Measurements from ENCODE around the gene HHIPL1. TPM values are rescaled to one million over a fixed set of nuclear protein-coding genes. Genes with fewer than 3 reads are reported as not detected.

The HHIPL1 gene
- total and polyA plus RNA-seq, 2 of the 8 experiments (the other 6 are each of a cell fraction or from before 2014, with no cell fraction given): 1.5 to 2.6 TPM

DNA sequence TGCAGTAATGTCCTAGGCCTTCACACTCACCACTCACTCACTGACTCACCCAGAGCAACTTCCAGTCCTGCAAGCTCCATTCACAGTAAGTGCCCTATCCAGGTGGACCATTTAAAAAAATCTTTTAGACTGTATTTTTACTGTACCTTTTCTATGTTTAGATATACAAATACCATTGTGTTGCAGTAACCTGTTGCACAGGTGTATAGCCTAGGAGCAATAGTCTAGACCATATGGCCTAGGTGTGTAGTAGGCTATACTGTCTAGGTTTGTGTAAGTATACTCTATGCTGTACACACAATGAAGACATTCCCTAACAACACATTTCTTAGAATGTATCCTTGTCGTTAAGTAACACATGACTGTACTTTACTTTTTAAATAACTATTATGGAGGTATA is 56.3 kb downstream of the HHIPL1 start:
- H3K23ac ChIP-seq (ENCODE audit: insufficient read length): no peak overlapping the region
- H2BK20ac ChIP-seq (ENCODE audit: low read length): no peak overlapping the region
- no peak overlapping the region for H2AK5ac ChIP-seq (ENCODE audit: low read depth, low read length)
- H4K91ac ChIP-seq (replicated peaks; ENCODE audit: insufficient read length, low read length): no peak overlapping the region
- no peak for TF ChIP-seq JUN (IDR thresholded peaks at IDR 0.05; ENCODE audit: low read depth, low read length)
- no peak for TF ChIP-seq KDM1A (IDR thresholded peaks at IDR 0.05; ENCODE audit: borderline replicate concordance, low read length)
- TF ChIP-seq SIRT6 (IDR thresholded peaks at IDR 0.05; ENCODE audit: low read length): no peak
- no peak for TF ChIP-seq POLR2A (IDR thresholded peaks at IDR 0.05; ENCODE audit: control extremely low read depth in 1 of 2, low read depth in 2 of 2, low read length in 2 of 2)
- TF ChIP-seq RBBP5 (IDR thresholded peaks at IDR 0.05; ENCODE audit: borderline replicate concordance, low read depth, low read length): no peak
- no peak for TF ChIP-seq CHD2 (IDR thresholded peaks at IDR 0.05; ENCODE audit: low read length)
- no peak for TF ChIP-seq HDAC2 (IDR thresholded peaks at IDR 0.05; ENCODE audit: borderline replicate concordance in 1 of 2, low read depth in 2 of 2, low read length in 2 of 2)
- H3K9me3 ChIP-seq (ENCODE audit: insufficient read depth in 2 of 2, low read depth in 1 of 2, low read length in 1 of 2): peaks cover 12 to 14% of the 10 kb centered on the region in 2 experiments; a peak in 3 of 4 replicates
- H3K14ac ChIP-seq (ENCODE audit: insufficient read length): no peak overlapping the region
- no peak overlapping the region for H2BK120ac ChIP-seq (replicated peaks; ENCODE audit: low read depth, low read length)
- no peak overlapping the region for H3K4me3 ChIP-seq (ENCODE audit: extremely low read depth in 1 of 4, insufficient read depth in 2 of 4, low read depth in 3 of 4, low read length in 4 of 4)
- DNase-seq (ENCODE audit: low read depth in 1 of 2, low spot score in 2 of 2) (no peak), FAIRE-seq (no peak)
- H3K4me1 ChIP-seq (replicated peaks in 1 of 4; ENCODE audit: control insufficient read depth in 3 of 4, insufficient read depth in 4 of 4, low read length in 3 of 4): no peaks in the 10 kb centered on the region
- H2BK5ac ChIP-seq (ENCODE audit: low read depth, low read length): no peak overlapping the region
- CTCF ChIA-PET (ENCODE audit: partially characterized antibody): interaction anchor here (0.7 to 1.6 kb wide), 4 partner anchors 15 to 324 kb away, joined by 3 to 4 read pairs (median 3); no protein-coding TSS in a partner anchor
- POLR2A ChIA-PET (ENCODE audit: partially characterized antibody): no interaction called here
- H2BK15ac ChIP-seq (ENCODE audit: low read length): no peak overlapping the region
- no peaks in the 10 kb centered on the region for H3K23me2 ChIP-seq (ENCODE audit: low read depth, low read length)
- WGBS, 2 experiments (ENCODE audit: extremely low coverage in 1 of 2, insufficient coverage in 1 of 2, insufficient read length in 1 of 2, insufficient replicate concordance in 2 of 2, low coverage in 1 of 2, low lambda C conversion rate in 2 of 2, missing lambda C conversion rate in 1 of 2): 97% methylated on average over 1 of the region's 1 CpG; no CpG with 5 or more reads in 1 of the 2 experiments
- H3K9ac ChIP-seq (replicated peaks in 1 of 4; ENCODE audit: extremely low read depth in 1 of 4, low read depth in 3 of 4, low read length in 3 of 4): no peak overlapping the region
- H4K20me1 ChIP-seq (replicated peaks in 1 of 2; ENCODE audit: control insufficient read depth in 1 of 2, insufficient read depth in 2 of 2, low read length in 2 of 2): no peaks in the 10 kb centered on the region
- no peaks in the 10 kb centered on the region for H3K79me2 ChIP-seq (ENCODE audit: control insufficient read depth in 1 of 2, insufficient read depth in 2 of 2, low read length in 2 of 2)
- H3K27me3 ChIP-seq (replicated peaks in 1 of 4; ENCODE audit: control insufficient read depth in 3 of 4, extremely low read depth in 1 of 4, insufficient read depth in 3 of 4, low read length in 3 of 4): no peaks in the 10 kb centered on the region
- H3K79me1 ChIP-seq (ENCODE audit: low read depth, low read length): no peaks in the 10 kb centered on the region
- H3K18ac ChIP-seq (ENCODE audit: extremely low read depth, low read length): no peak overlapping the region
- H3K4ac ChIP-seq (replicated peaks; ENCODE audit: insufficient read length, low read depth, low read length): no peak overlapping the region
- no peaks in the 10 kb centered on the region for H3K36me3 ChIP-seq (ENCODE audit: control insufficient read depth in 2 of 4, insufficient read depth in 4 of 4, low read length in 3 of 4)
- H2BK12ac ChIP-seq (ENCODE audit: low read depth, low read length): no peak overlapping the region
- no peak overlapping the region for H4K5ac ChIP-seq (ENCODE audit: insufficient read length, low read depth, low read length)
- no peak overlapping the region for H4K8ac ChIP-seq (ENCODE audit: extremely low read depth, insufficient read depth, low read length)
- no peak overlapping the region for H2AFZ ChIP-seq (ENCODE audit: low read length)
- H3K27ac ChIP-seq (ENCODE audit: low read depth, low read length): no peak overlapping the region
- H3K56ac ChIP-seq (replicated peaks; ENCODE audit: insufficient read length, low read depth, low read length): no peak overlapping the region
- no peak overlapping the region for H3K4me2 ChIP-seq (ENCODE audit: insufficient read depth in 1 of 2, low read depth in 2 of 2, low read length in 2 of 2)

Data from H1 (cell line).